Prostate gland (tissue), 2 donors: ENCODE results near the gene CFAP46. TPM values are rescaled to one million over a fixed set of nuclear protein-coding genes. Genes with fewer than 3 reads are reported as not detected.

ENCODE experiments used
- DNase-seq: peaks from one replicate; pipeline ENCODE4 v3.0.0-alpha.2; 2019; ENCODE audit warnings: low spot score
- H3K27ac ChIP-seq, 2 donors: fragments of 200-600 bp; sonication (generic); 2 replicates each; pipeline ENCODE4 v1.5.1; 2017 to 2019
- H3K27me3 ChIP-seq: fragments of 200-600 bp; sonication (generic); replicated peaks from 2 replicates; pipeline ENCODE4 v1.5.1; 2019; ENCODE audit not compliant: insufficient read depth
- H3K36me3 ChIP-seq, 2 donors: fragments of 200-600 bp; sonication (generic); 1 replicate in 1 of 2; 2 replicates in 1 of 2; pipeline versions ENCODE4 v1.5.1 to v1.8.1; 2017 to 2019
- H3K4me1 ChIP-seq: fragments of 200-600 bp; sonication (generic); replicated peaks from 2 replicates; pipeline ENCODE4 v1.5.1; 2019
- H3K4me3 ChIP-seq, 2 donors: fragments of 200-600 bp; sonication (generic); 2 replicates each; pipeline ENCODE4 v1.5.1; 2017 to 2019
- H3K9me3 ChIP-seq: fragments of 200-600 bp; sonication (generic); 2 replicates; pipeline ENCODE4 v1.5.1; 2017
- POLR2A ChIP-seq: fragments of 450-650 bp; IDR thresholded peaks from one replicate; pipeline ENCODE4 v1.6.1; 2016; ENCODE audit warnings: antibody characterized with exemption, mild to moderate bottlenecking
- POLR2AphosphoS5 ChIP-seq: sonication (generic); formaldehyde crosslinking; IDR thresholded peaks from one replicate; pipeline ENCODE4 v1.6.1; 2017; ENCODE audit warnings: antibody characterized with exemption
- WGBS: methylation state at CpG from one replicate; pipeline ENCODE4 v1.1.5; 2018; 5-methylcytosine and 5-hydroxymethylcytosine counted together
- intact Hi-C: fragments of 100-400 bp; cut with DNase I; formaldehyde crosslinking; loops from one replicate; pipeline ENCODE4 v1.14.2; 2022
- total RNA-seq, 2 donors: library from RNA; depleted of rRNA; stranded (reverse); fragments of >200 nt; gene quantifications; one replicate each; pipeline ENCODE4 v1.1.0, GENCODE V29; 2016
- TF ChIP-seq, protein P1 (sequence below), 4 experiments: fragments of 200-600 bp in 2 of 4; fragments of 450-650 bp in 2 of 4; sonication (generic) in 2 of 4; IDR thresholded peaks; 1 replicate in 3 of 4; 2 replicates in 1 of 4; pipeline ENCODE4 v1.5.1; 2016 to 2019; ENCODE audit warnings: antibody characterized with exemption in 4 of 4, mild to moderate bottlenecking in 2 of 4, moderate library complexity in 2 of 4

Gene CFAP46
- total RNA-seq, 2 donors from 2014 or later = 1.4 to 9.3 TPM

DNA sequence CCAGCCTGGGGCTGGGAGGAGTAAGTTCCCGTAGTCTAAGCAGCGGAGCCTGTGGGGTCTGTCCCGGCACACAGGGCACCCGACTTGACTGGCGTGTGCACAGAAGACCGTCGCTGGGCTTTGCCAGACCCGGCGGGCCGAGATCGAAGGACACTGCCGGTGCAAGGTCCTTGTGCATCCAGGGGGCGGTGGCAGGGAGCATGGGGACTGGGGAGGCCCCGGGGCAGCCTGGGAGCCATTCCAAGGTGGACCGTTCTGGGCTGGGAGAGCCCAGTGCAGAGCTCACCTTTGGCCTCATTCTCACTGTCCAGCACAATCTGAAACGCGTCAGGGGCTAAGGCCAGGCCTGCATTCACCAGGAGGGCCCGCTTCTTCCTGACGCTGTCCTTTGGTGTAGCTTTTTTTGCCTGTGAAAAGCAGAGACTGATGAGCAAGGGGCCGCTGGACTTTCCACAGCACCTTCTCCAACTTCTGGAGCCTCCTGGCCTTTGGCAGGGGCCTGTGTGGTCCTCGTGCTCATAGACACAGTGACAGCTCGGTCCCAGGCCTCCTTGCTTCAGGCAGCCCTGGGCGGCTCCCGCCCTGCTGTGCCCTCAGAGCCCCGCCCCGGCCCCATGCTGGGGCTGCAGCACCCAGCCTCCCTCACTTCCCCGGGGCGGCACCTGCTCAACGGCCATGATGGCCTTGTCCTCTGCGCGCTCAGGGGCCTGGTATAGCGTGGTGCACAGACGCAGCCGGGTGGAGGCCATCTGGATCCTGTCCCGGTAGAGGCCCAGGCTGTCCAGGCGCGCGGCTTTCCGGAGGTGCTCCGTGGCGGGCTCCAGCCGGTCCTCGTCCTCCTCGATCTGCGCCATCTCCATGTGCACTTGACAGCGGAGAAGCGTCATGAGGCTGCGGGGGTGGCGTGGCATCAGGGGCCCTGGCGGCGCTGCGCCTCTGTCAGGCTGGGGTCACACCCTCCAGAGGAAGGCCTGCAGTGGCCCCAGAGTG, 20.3 kb downstream of the CFAP46 start:
- no peak overlapping the region for H3K4me3 ChIP-seq
- no peaks in the 10 kb centered on the region for H3K9me3 ChIP-seq
- H3K36me3 ChIP-seq = no peaks in the 10 kb centered on the region
- WGBS = 88% methylated on average over 39 of the region's 52 CpGs
- intact Hi-C loops = no loop called here
- no peaks in the 10 kb centered on the region for H3K4me1 ChIP-seq
- H3K27ac ChIP-seq = no peak overlapping the region
- H3K27me3 ChIP-seq = no peaks in the 10 kb centered on the region
- TF ChIP-seq, protein P1, sequence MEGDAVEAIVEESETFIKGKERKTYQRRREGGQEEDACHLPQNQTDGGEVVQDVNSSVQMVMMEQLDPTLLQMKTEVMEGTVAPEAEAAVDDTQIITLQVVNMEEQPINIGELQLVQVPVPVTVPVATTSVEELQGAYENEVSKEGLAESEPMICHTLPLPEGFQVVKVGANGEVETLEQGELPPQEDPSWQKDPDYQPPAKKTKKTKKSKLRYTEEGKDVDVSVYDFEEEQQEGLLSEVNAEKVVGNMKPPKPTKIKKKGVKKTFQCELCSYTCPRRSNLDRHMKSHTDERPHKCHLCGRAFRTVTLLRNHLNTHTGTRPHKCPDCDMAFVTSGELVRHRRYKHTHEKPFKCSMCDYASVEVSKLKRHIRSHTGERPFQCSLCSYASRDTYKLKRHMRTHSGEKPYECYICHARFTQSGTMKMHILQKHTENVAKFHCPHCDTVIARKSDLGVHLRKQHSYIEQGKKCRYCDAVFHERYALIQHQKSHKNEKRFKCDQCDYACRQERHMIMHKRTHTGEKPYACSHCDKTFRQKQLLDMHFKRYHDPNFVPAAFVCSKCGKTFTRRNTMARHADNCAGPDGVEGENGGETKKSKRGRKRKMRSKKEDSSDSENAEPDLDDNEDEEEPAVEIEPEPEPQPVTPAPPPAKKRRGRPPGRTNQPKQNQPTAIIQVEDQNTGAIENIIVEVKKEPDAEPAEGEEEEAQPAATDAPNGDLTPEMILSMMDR (IDR thresholded peaks at IDR 0.05) = no peak
- TF ChIP-seq POLR2AphosphoS5 (no peak), POLR2A (no peak)
- DNase-seq = no peak

DNA sequence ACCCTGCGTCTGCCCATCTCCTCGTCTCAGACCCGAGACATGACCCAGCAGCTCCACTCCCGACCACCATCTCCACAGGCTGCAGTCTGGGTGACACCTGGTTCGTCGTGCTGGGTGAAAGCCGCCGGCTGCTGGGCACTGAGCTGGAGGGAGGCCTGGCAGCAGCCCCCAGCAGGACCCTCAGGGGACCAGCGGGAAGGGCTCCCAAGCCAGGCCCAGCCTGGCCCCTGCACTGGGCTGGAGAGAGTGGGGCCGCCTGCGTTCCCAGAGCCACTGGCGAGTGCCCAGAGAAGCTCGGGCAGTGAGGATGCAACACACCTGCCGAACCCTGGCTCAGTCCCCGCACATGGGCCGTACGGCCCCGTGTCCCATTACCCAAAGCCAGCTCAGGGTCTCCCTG, 21.3 kb downstream of the CFAP46 start:
- Histone ChIP-seq H3K4me1 (no peaks in the 10 kb centered on the region), H3K36me3 (no peaks in the 10 kb centered on the region), H3K9me3 (no peaks in the 10 kb centered on the region), H3K27ac (no peak overlapping the region), H3K27me3 (no peaks in the 10 kb centered on the region), H3K4me3 (no peak overlapping the region)
- 73% methylated on average over 17 of the region's 18 CpGs for WGBS
- DNase-seq = no peak
- intact Hi-C loops = no loop called here
- TF ChIP-seq POLR2A (no peak), POLR2AphosphoS5 (no peak)
- TF ChIP-seq, protein P1 (IDR thresholded peaks at IDR 0.05) = no peak

DNA sequence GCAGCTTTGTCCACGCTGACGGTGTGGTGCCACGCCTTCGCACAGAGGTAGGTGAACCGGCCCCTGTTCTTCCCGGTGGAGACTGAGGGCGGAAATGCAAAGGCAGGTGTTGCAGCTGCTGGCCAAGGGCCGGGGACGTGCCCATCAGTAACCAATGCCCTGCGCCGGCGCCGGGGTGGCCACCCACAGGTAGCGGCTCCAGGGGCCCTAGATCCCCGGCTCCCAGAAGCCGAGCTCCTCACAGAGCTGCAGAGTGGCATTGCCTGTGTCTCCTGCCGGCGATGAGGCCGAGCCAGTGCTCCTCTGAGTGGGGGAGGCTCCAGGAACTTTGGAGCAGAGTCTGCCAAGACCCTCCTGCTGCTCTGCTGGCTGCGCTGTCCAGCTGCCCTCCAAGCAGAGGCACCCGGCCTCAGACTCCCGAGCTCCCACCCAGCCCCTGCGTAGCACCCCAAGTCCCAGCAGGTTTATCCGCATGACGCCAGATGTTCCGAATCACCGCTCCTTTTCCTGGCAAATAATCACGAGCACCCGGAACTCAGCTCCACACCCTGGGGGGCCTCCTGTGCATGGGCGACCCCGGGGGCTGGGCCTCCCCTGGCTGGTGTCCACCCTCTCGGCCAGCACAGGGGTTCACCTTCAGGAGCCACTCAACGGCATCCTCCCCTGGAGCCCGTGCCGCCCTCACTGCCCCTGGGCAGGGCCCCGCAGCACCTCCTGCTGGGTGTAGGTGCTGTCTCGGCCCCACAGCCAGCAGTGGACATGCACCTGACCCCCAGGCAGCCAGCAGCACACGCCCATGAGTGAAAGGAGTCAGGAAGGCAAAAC, 22.1 kb downstream of the CFAP46 start:
- Histone ChIP-seq H3K36me3 (no peaks in the 10 kb centered on the region), H3K27ac (no peak overlapping the region), H3K4me1 (no peaks in the 10 kb centered on the region), H3K9me3 (no peaks in the 10 kb centered on the region), H3K4me3 (no peak overlapping the region), H3K27me3 (no peaks in the 10 kb centered on the region)
- intact Hi-C loops = no loop called here
- TF ChIP-seq POLR2A (no peak), POLR2AphosphoS5 (no peak)
- TF ChIP-seq, protein P1 (IDR thresholded peaks at IDR 0.05) = no peak
- 90% methylated on average over 33 of the region's 38 CpGs for WGBS
- DNase-seq = no peak

DNA sequence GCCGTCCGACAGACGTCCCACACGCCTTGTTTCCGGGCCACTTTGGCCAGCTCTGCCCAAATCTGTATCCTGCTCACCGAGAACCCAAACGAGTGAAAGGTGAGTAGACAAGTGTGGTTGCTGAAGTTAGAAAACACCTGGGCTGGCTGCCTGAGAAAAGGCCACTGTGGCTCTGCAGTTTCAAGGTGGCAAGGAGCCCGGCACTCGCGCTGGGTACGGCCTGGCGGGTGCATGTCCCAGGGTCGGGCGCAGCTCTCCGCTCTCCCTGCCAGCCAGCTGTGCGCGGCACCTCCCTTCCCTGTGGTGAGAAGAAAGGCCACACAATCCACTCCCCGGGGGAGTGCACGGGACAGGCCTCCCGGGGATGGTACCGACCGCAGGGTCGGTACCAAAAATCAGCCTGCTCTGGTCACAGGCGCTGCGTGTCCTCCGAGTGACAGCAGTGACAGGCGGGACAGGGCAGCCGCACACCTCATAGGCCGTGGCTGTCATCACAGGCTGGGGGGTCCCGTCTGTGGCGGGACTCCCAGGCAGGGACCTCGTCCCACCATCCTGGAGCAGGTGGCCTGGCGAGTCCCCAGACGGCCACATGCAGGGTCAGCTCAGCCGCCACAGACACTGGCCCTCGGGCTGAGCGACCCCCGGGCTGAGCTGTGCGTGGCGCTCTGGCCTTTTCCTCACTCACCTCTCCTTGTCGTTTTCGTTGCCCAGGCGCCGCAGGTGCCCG, 22.8 kb downstream of the CFAP46 start:
- H3K27me3 ChIP-seq = no peaks in the 10 kb centered on the region
- no peak for DNase-seq
- TF ChIP-seq, protein P1 (IDR thresholded peaks at IDR 0.05) = no peak
- TF ChIP-seq POLR2A = no peak
- no peak for TF ChIP-seq POLR2AphosphoS5

More for the DNA sequence above, 22.8 kb downstream of the CFAP46 start:
- 88% methylated on average over 42 of the region's 45 CpGs for WGBS
- Histone ChIP-seq H3K4me1 (no peaks in the 10 kb centered on the region), H3K27ac (no peak overlapping the region), H3K9me3 (no peaks in the 10 kb centered on the region), H3K36me3 (no peaks in the 10 kb centered on the region), H3K4me3 (no peak overlapping the region)
- intact Hi-C loops = no loop called here
